ENCODE results near the gene NINL. TPM values are rescaled to one million over a fixed set of nuclear protein-coding genes. Genes with fewer than 3 reads are reported as not detected.
A peak's percentile ranks its signal among the peaks of the same experiment; 100 is the strongest.
"Not testable (repeated sequence)": the region's sequence is repeated elsewhere in the genome, so short reads cannot be mapped to it uniquely, and the experiment has no call there.

The NINL gene
- total RNA-seq, 1 experiment from 2014 or later: 5.2 TPM

- DNase-seq (ENCODE audit: low read depth): no peak
Observed at GRCh38 chr20:25503936-25504335, 81.4 kb downstream of the NINL start.

- not testable (repeated sequence) for DNase-seq (ENCODE audit: low read depth)
Observed at GRCh38 chr20:25503051-25503639, 82.2 kb downstream of the NINL start.

- DNase-seq (ENCODE audit: low read depth): no peak
Observed at GRCh38 chr20:25500880-25501351, 84.4 kb downstream of the NINL start.

GRCh38 chr20:25499855-25500434, 85.4 kb downstream of the NINL start:
- peak; percentile 19 for DNase-seq (ENCODE audit: low read depth)

- no peak for DNase-seq (ENCODE audit: low read depth)
Observed at GRCh38 chr20:25499031-25499430, 86.3 kb downstream of the NINL start.

- no peak for DNase-seq (ENCODE audit: low read depth)
Observed at GRCh38 chr20:25498280-25498606, 87.1 kb downstream of the NINL start.

GRCh38 chr20:25497586-25498279, 87.6 kb downstream of the NINL start:
- DNase-seq (ENCODE audit: low read depth): no peak

- DNase-seq (ENCODE audit: low read depth): peak; percentile 97
Observed at GRCh38 chr20:25496968-25497401, 88.3 kb downstream of the NINL start.

GRCh38 chr20:25496165-25496967, 89.0 kb downstream of the NINL start:
- DNase-seq (ENCODE audit: low read depth): no peak

GRCh38 chr20:25495189-25495824, 90.0 kb downstream of the NINL start:
- DNase-seq (ENCODE audit: low read depth): no peak

- no peak for DNase-seq (ENCODE audit: low read depth)
Observed at GRCh38 chr20:25494506-25495188, 90.7 kb downstream of the NINL start.

GRCh38 chr20:25493748-25494505, 91.4 kb downstream of the NINL start:
- no peak for DNase-seq (ENCODE audit: low read depth)

- DNase-seq (ENCODE audit: low read depth): no peak
Observed at GRCh38 chr20:25493137-25493536, 92.2 kb downstream of the NINL start.

GRCh38 chr20:25491446-25492038, 93.8 kb downstream of the NINL start:
- no peak for DNase-seq (ENCODE audit: low read depth)

- DNase-seq (ENCODE audit: low read depth): no peak
Observed at GRCh38 chr20:25490656-25491445, 94.5 kb downstream of the NINL start.

- no peak for DNase-seq (ENCODE audit: low read depth)
Observed at GRCh38 chr20:25489221-25489871, 96.0 kb downstream of the NINL start.

- no peak for DNase-seq (ENCODE audit: low read depth)
Observed at GRCh38 chr20:25487975-25488374, 97.4 kb downstream of the NINL start.

- no peak for DNase-seq (ENCODE audit: low read depth)
Observed at GRCh38 chr20:25487306-25487705, 98.0 kb downstream of the NINL start.

GRCh38 chr20:25486377-25486776, 99.0 kb downstream of the NINL start:
- DNase-seq (ENCODE audit: low read depth): no peak

Measured in LHCN-M2 (cell line).